Fibroblast of skin of back (primary cell): Measurements from ENCODE around the gene AP2B1. TPM values are rescaled to one million over a fixed set of nuclear protein-coding genes. Genes with fewer than 3 reads are reported as not detected.
"Not testable (repeated sequence)": the region's sequence is repeated elsewhere in the genome, so short reads cannot be mapped to it uniquely, and the experiment has no call there.

Source experiments
- DNase-seq: peaks from one replicate; pipeline ENCODE4 v3.0.0-alpha.2; 2013
- polyA plus RNA-seq, 2 experiments: library from polyadenylated mRNA; unstranded; fragments of 120-200 nt; gene quantifications; one replicate each; pipeline ENCODE4 v1.2.1, GENCODE V29; 2013; ENCODE audit not compliant: insufficient read length in 2 of 2

AP2B1 gene
- polyA plus RNA-seq (2013, experiment 1 of 2; ENCODE audit: insufficient read length), result 114 TPM
- polyA plus RNA-seq (2013, experiment 2 of 2; ENCODE audit: insufficient read length), result 103 TPM

- peak; percentile 94 for DNase-seq
Measured at GRCh38 chr17:35587074-35587961, at the start of gene AP2B1. Gene AP2B1, plus strand, starts transcription at chr17:35587322. Its CDS starts 6,709 bp downstream, at chr17:35594031.

- DNase-seq, result no peak
Measured at GRCh38 chr17:35537601-35538141, 49.5 kb upstream of the AP2B1 start, which contains the start of gene SLFN12L. Gene SLFN12L, minus strand, starts transcription at chr17:35537678. Its CDS starts 15,314 bp downstream, at chr17:35522364.

GRCh38 chr17:35539659-35540026 lies 47.5 kb upstream of the AP2B1 start:
- no peak for DNase-seq

- peak; percentile 37 for DNase-seq
Measured at GRCh38 chr17:35540589-35541404, 46.3 kb upstream of the AP2B1 start.

- DNase-seq, result no peak
Measured at GRCh38 chr17:35541434-35541833, 45.7 kb upstream of the AP2B1 start.

GRCh38 chr17:35542990-35543389 lies 44.1 kb upstream of the AP2B1 start:
- no peak for DNase-seq

- peak; percentile 6 for DNase-seq
Measured at GRCh38 chr17:35543856-35544255, 43.3 kb upstream of the AP2B1 start.

GRCh38 chr17:35545150-35545549 lies 42.0 kb upstream of the AP2B1 start:
- DNase-seq, result no peak

GRCh38 chr17:35546487-35546886 lies 40.6 kb upstream of the AP2B1 start:
- DNase-seq, result no peak

- DNase-seq, result no peak
Measured at GRCh38 chr17:35548208-35548810, 38.8 kb upstream of the AP2B1 start.

GRCh38 chr17:35548978-35549377 lies 38.1 kb upstream of the AP2B1 start:
- DNase-seq, result no peak

GRCh38 chr17:35553310-35553709 lies 33.8 kb upstream of the AP2B1 start:
- no peak for DNase-seq

GRCh38 chr17:35554668-35555067 lies 32.5 kb upstream of the AP2B1 start:
- no peak for DNase-seq

- no peak for DNase-seq
Measured at GRCh38 chr17:35555691-35556090, 31.4 kb upstream of the AP2B1 start.

GRCh38 chr17:35557353-35557752 lies 29.8 kb upstream of the AP2B1 start:
- no peak for DNase-seq

- DNase-seq, result no peak
Measured at GRCh38 chr17:35559495-35560210, 27.5 kb upstream of the AP2B1 start.

GRCh38 chr17:35560703-35561102 lies 26.4 kb upstream of the AP2B1 start, which contains the start of gene SLFN14:
Gene SLFN14, minus strand, starts transcription at chr17:35560819. Its CDS starts 2,757 bp downstream, at chr17:35558062.
- no peak for DNase-seq

GRCh38 chr17:35563181-35563580 lies 23.9 kb upstream of the AP2B1 start:
- not testable (repeated sequence) for DNase-seq

GRCh38 chr17:35566968-35567367 lies 20.2 kb upstream of the AP2B1 start:
- DNase-seq, result no peak

GRCh38 chr17:35568561-35568960 lies 18.6 kb upstream of the AP2B1 start:
- peak; percentile 58 for DNase-seq

GRCh38 chr17:35569405-35569804 lies 17.7 kb upstream of the AP2B1 start:
- DNase-seq, result no peak

GRCh38 chr17:35575759-35576158 lies 11.4 kb upstream of the AP2B1 start:
- DNase-seq, result no peak
